ENCODE results near the gene ANKRD55.

GRCh38 chr5:56244627-56245026, 11.5 kb upstream of the ANKRD55 start:
- TF ChIP-seq CTCF (IDR thresholded peaks at IDR 0.05) = no peak
- no peak for TF ChIP-seq POLR2A (IDR thresholded peaks at IDR 0.05; ENCODE audit: low read depth)
